BE2C (cell line): Measurements from ENCODE around the gene MYL10.

Source experiments
- DNase-seq: peaks from one replicate; pipeline ENCODE4 v3.0.0-alpha.2; 2020
- H3K27me3 ChIP-seq: fragments of 250-450 bp; sonication (Bioruptor Pico); 2 replicates; pipeline ENCODE4 v1.5.1; 2020; ENCODE audit warnings: mild to moderate bottlenecking
- H3K36me3 ChIP-seq: fragments of 250-450 bp; sonication (Bioruptor Pico); 2 replicates; pipeline ENCODE4 v1.5.1; 2020; ENCODE audit warnings: mild to moderate bottlenecking
- H3K4me1 ChIP-seq: fragments of 250-450 bp; sonication (Bioruptor Pico); 2 replicates; pipeline ENCODE4 v1.5.1; 2020
- H3K4me3 ChIP-seq: 2 replicates; pipeline ENCODE4 v1.5.1; 2011; ENCODE audit warnings: low read depth, low read length
- H3K9me3 ChIP-seq: fragments of 250-450 bp; sonication (Bioruptor Pico); 2 replicates; pipeline ENCODE4 v1.5.1; 2020
- TF ChIP-seq, protein P1 (sequence below): IDR thresholded peaks from 2 replicates; pipeline ENCODE4 v1.5.1; 2012; ENCODE audit warnings: mild to moderate bottlenecking, low read depth, low read length

MYL10 gene

DNA sequence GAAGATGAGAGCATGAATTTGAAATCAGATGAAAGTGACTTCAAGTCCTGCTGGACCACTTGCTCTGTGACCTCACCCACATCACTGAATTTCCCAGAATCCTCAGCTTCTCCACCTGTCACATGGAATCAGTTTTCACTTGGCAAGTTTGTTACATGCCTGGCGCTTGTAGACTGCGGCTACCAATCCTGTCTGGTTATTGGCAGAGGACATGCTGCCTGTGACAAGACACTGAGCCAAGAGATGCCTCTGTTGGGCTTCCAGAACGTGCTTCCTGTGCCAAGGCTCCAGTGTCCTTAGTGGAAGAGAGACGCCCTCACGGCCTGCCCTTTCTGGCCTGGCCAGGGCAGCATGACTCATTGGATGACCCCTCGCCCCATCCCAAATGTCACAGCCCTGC lies 4.4 kb upstream of the MYL10 start:
- Histone ChIP-seq H3K4me1 (no peaks in the 10 kb centered on the region), H3K4me3 (no peak overlapping the region), H3K9me3 (no peaks in the 10 kb centered on the region), H3K36me3 (no peaks in the 10 kb centered on the region), H3K27me3 (no peaks in the 10 kb centered on the region)
- TF ChIP-seq, protein P1, sequence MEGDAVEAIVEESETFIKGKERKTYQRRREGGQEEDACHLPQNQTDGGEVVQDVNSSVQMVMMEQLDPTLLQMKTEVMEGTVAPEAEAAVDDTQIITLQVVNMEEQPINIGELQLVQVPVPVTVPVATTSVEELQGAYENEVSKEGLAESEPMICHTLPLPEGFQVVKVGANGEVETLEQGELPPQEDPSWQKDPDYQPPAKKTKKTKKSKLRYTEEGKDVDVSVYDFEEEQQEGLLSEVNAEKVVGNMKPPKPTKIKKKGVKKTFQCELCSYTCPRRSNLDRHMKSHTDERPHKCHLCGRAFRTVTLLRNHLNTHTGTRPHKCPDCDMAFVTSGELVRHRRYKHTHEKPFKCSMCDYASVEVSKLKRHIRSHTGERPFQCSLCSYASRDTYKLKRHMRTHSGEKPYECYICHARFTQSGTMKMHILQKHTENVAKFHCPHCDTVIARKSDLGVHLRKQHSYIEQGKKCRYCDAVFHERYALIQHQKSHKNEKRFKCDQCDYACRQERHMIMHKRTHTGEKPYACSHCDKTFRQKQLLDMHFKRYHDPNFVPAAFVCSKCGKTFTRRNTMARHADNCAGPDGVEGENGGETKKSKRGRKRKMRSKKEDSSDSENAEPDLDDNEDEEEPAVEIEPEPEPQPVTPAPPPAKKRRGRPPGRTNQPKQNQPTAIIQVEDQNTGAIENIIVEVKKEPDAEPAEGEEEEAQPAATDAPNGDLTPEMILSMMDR, result no peak
- no peak for DNase-seq

DNA sequence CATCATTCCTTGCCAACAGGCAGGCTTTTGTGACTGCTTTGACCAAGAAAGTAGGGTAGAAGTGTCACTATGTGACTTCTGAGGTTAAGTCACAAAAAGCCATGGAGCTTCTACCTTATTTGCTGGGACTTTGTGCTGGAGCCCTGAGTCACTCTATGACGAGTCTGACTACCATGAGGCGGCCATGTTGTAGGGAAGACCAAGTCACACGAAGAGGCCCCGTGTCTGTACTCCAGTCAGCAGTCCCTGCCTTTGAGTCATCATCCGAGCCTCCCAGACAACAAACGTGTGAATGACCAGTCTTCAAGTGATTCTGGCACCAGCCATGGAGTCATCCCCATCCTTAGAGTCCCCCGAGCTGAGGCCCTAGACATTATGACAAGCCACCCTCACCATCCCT lies 3.5 kb upstream of the MYL10 start:
- no peak for DNase-seq
- Histone ChIP-seq H3K27me3 (no peaks in the 10 kb centered on the region), H3K9me3 (no peaks in the 10 kb centered on the region), H3K36me3 (no peaks in the 10 kb centered on the region), H3K4me3 (no peak overlapping the region), H3K4me1 (no peaks in the 10 kb centered on the region)
- TF ChIP-seq, protein P1, result no peak

DNA sequence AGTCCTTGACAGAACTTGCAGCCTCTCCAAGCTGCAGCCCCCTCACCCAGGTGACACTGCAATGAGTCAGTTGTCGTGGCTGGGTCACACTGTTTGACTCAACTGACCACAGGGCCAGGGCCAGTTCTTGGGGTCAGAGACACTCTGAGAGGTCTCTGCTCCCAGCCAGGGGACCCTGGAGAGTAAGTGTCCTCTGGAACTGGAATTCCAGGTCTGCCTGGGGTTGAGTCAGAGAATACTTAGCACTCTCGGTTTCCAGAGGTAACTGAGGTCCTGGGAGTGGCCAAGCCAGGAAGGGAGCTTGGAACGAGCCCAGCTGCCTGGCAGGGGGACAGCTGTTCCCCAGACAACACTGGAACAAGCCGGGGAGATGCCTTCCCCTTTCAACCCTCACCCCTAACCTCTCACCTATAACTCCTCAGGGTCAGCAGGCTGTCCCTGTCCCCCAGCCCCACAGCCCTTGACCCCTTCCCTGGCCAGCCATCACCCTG lies 2.2 kb upstream of the MYL10 start:
- no peaks in the 10 kb centered on the region for H3K36me3 ChIP-seq
- no peaks in the 10 kb centered on the region for H3K4me1 ChIP-seq
- TF ChIP-seq, protein P1, result no peak
- H3K4me3 ChIP-seq, result no peak overlapping the region
- H3K27me3 ChIP-seq, result no peaks in the 10 kb centered on the region
- no peak for DNase-seq
- H3K9me3 ChIP-seq, result no peaks in the 10 kb centered on the region

DNA sequence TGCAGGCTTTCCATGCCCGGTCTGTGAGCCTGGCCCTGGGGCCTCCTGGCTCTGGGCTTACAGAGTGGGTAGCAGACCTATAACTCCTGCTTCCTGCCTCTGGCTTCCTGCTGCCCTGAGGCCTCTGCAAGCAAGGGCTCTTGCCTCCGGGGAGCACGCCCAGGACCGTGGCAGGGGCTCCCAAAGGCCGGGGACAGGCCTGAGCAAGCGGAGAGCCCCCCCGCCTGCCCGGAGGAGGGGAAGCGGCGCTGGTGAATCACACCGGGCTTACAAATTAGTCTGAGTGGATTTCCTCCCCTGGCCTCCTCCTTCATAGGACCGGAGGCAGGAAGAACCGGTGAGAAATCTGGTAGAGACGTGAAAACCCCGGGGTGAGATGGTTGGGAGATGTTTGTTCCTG lies 1.5 kb upstream of the MYL10 start:
- DNase-seq, result no peak
- H3K27me3 ChIP-seq, result no peaks in the 10 kb centered on the region
- no peaks in the 10 kb centered on the region for H3K9me3 ChIP-seq
- H3K4me3 ChIP-seq, result no peak overlapping the region
- H3K36me3 ChIP-seq, result no peaks in the 10 kb centered on the region
- TF ChIP-seq, protein P1, result no peak
- H3K4me1 ChIP-seq, result no peaks in the 10 kb centered on the region

DNA sequence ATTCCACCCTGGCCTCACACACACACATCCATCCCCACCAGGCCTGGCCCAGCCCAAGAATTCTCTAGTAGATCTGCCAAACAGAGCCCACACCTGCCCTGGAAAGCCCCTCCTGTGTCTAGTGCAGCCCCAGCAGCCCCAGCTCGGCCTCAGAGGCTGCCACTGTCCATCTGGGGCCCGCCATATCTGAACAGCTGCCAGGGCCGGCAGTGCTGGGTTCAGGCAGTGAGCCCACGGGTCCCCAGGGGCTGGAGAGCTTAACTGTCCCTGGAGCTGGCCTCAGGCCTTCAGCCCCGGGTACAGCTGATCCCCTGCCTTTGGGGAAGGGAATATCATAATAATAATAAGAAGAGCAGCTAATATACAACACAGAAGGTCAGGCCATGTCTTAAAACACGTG lies 574 bp downstream of the MYL10 start:
- no peak for DNase-seq
- no peak overlapping the region for H3K4me3 ChIP-seq
- peaks cover 5% of the 10 kb centered on the region; the same call in 1 of the 2 replicates for H3K27me3 ChIP-seq
- no peaks in the 10 kb centered on the region for H3K36me3 ChIP-seq
- no peaks in the 10 kb centered on the region for H3K9me3 ChIP-seq
- no peaks in the 10 kb centered on the region for H3K4me1 ChIP-seq
- TF ChIP-seq, protein P1, result no peak

DNA sequence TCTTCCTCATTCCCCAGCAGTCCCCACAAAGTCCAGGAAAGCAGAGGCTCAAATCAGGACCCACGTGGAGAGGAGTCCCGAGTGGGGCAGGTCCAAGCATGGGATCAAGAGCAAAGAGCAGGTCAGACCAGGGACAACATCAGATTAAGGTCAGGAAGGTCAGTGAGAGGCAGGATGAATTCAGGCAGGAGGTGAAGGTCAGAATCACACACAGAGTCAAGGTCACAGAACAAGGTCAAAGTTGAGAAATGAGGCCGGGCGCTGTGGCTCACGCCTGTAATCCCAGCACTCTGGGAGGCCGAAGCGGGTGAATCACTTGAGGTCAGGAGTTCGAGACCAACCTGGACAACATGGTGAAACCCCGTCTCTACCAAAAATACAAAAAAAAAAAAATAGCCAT lies 2.3 kb downstream of the MYL10 start:
- peaks cover 5% of the 10 kb centered on the region; the same call in 1 of the 2 replicates for H3K27me3 ChIP-seq
- no peaks in the 10 kb centered on the region for H3K36me3 ChIP-seq
- no peaks in the 10 kb centered on the region for H3K4me1 ChIP-seq
- DNase-seq, result no peak
- no peak overlapping the region for H3K4me3 ChIP-seq
- H3K9me3 ChIP-seq, result no peaks in the 10 kb centered on the region
- TF ChIP-seq, protein P1, result no peak
